Fibroblast of lung (primary cell): ENCODE data around the gene NRIP1. TPM values are rescaled to one million over a fixed set of nuclear protein-coding genes. Genes with fewer than 3 reads are reported as not detected.
A peak's percentile ranks its signal among the peaks of the same experiment; 100 is the strongest.

Experiments used
- DNase-seq, 2 donors: peaks; one replicate each; pipeline versions ENCODE4 v3.0.0 to v3.0.0-alpha.2; 2010; ENCODE audit warnings: low read depth in 2 of 2
- H2AFZ ChIP-seq: 2 replicates; pipeline ENCODE4 v1.5.1; 2012; ENCODE audit warnings: low read length, control low read depth, inconsistent platforms
- H3K27ac ChIP-seq: 2 replicates; pipeline ENCODE4 v1.5.1; 2011; ENCODE audit warnings: low read length, control low read depth; ENCODE audit not compliant: insufficient read depth
- H3K27me3 ChIP-seq: 2 replicates; pipeline ENCODE4 v1.5.1; 2011; ENCODE audit warnings: mild to moderate bottlenecking, low read length; ENCODE audit not compliant: control insufficient read depth, insufficient read depth
- H3K36me3 ChIP-seq: 2 replicates; pipeline ENCODE4 v1.5.1; 2011; ENCODE audit warnings: low read length; ENCODE audit not compliant: control insufficient read depth, insufficient read depth
- H3K4me1 ChIP-seq: 2 replicates; pipeline ENCODE4 v1.5.1; 2011; ENCODE audit warnings: low read length; ENCODE audit not compliant: control insufficient read depth, insufficient read depth; ENCODE audit errors: extremely low read depth
- H3K4me2 ChIP-seq: 2 replicates; pipeline ENCODE4 v1.5.1; 2011; ENCODE audit warnings: low read length, control low read depth; ENCODE audit not compliant: insufficient read depth; ENCODE audit errors: extremely low read depth
- H3K4me3 ChIP-seq, 4 experiments: fragments of 200-600 bp in 1 of 4; sonication (generic) in 1 of 4; replicated peaks in 1 of 4; 2 replicates each; pipeline ENCODE4 v1.5.1; 2011 to 2016; ENCODE audit warnings: low read length in 4 of 4, low read depth in 3 of 4, mild to moderate bottlenecking in 3 of 4, control low read depth in 2 of 4, inconsistent platforms in 1 of 4, mixed read lengths in 1 of 4; ENCODE audit not compliant: insufficient read depth in 1 of 4; ENCODE audit errors: control extremely low read depth in 1 of 4
- H3K79me2 ChIP-seq: 2 replicates; pipeline ENCODE4 v1.5.1; 2012; ENCODE audit warnings: mild to moderate bottlenecking, low read length, inconsistent platforms; ENCODE audit not compliant: control insufficient read depth, insufficient read depth
- H3K9ac ChIP-seq: 2 replicates; pipeline ENCODE4 v1.5.1; 2011; ENCODE audit warnings: mild to moderate bottlenecking, low read length, control low read depth; ENCODE audit not compliant: insufficient read depth
- H3K9me3 ChIP-seq: 2 replicates; pipeline ENCODE4 v1.5.1; 2012; ENCODE audit warnings: low read depth, low read length; ENCODE audit not compliant: control insufficient read depth, insufficient read depth
- H4K20me1 ChIP-seq: 2 replicates; pipeline ENCODE4 v1.5.1; 2011; ENCODE audit warnings: low read length; ENCODE audit not compliant: control insufficient read depth, insufficient read depth; ENCODE audit errors: extremely low read depth
- CTCF ChIP-seq, 2 donors: IDR thresholded peaks in 1 of 2; conservative IDR thresholded peaks in 1 of 2; 1 replicate in 1 of 2; 2 replicates in 1 of 2; pipeline ENCODE4 v1.5.1; 2011 to 2012; ENCODE audit warnings: low read length in 2 of 2, control low read depth in 1 of 2, inconsistent platforms in 1 of 2, low read depth in 1 of 2, mild to moderate bottlenecking in 1 of 2
- EZH2 ChIP-seq: IDR thresholded peaks from 2 replicates; pipeline ENCODE4 v1.5.1; 2012; ENCODE audit warnings: low read length, control low read depth, mild to moderate bottlenecking; ENCODE audit errors: missing control alignments
- polyA plus RNA-seq, 2 donors: library from polyadenylated mRNA; depleted of rRNA in 1 of 2; stranded (reverse) in 1 of 2; unstranded in 1 of 2; fragments of >200 nt; gene quantifications; 2 replicates each; pipeline ENCODE4 v1.2.1, GENCODE V29; 2011 to 2012; ENCODE audit warnings: missing spikeins in 1 of 2
- total RNA-seq: library from RNA; depleted of rRNA; stranded (reverse); fragments of >200 nt; gene quantifications from 2 replicates; pipeline ENCODE4 v1.2.1, GENCODE V29; 2014

Gene NRIP1
- total and polyA plus RNA-seq, 2 donors (not counting 1 experiment from before 2014, with no cell fraction given), result 17.8 to 24.8 TPM

- Histone ChIP-seq H4K20me1 (no peaks in the 10 kb centered on the region), H3K9me3 (no peaks in the 10 kb centered on the region), H2AFZ (no peak overlapping the region), H3K79me2 (peaks cover 45% of the 10 kb centered on the region), H3K4me3 (no peak overlapping the region), H3K27me3 (no peaks in the 10 kb centered on the region), H3K9ac (no peak overlapping the region), H3K4me2 (no peak overlapping the region), H3K27ac (peak overlapping the region; percentile 73), H3K4me1 (peaks cover 4% of the 10 kb centered on the region), H3K36me3 (peaks cover 2% of the 10 kb centered on the region)
- peak; percentile 79 to 90 for DNase-seq
- TF ChIP-seq EZH2 (no peak), CTCF (conservative IDR thresholded peaks at IDR 0.05 in 1 of 2, IDR thresholded peaks at IDR 0.05 in 1 of 2; ENCODE audit: low read depth in 1 of 2, low read length in 2 of 2) (no peak)
These were observed 54.9 kb downstream of the NRIP1 start for GRCh38 chr21:15009837-15010363.

GRCh38 chr21:15007716-15008296 lies 57.0 kb downstream of the NRIP1 start:
- H3K79me2 ChIP-seq, result peaks cover 50% of the 10 kb centered on the region
- no peak overlapping the region for H3K4me2 ChIP-seq
- no peak overlapping the region for H2AFZ ChIP-seq
- TF ChIP-seq CTCF (conservative IDR thresholded peaks at IDR 0.05 in 1 of 2, IDR thresholded peaks at IDR 0.05 in 1 of 2; ENCODE audit: low read depth in 1 of 2, low read length in 2 of 2), result no peak
- no peak for TF ChIP-seq EZH2
- no peaks in the 10 kb centered on the region for H3K36me3 ChIP-seq
- H3K9ac ChIP-seq, result no peak overlapping the region
- no peak overlapping the region for H3K4me3 ChIP-seq
- no peak for DNase-seq
- H3K9me3 ChIP-seq, result no peaks in the 10 kb centered on the region
- peaks cover 7% of the 10 kb centered on the region for H3K4me1 ChIP-seq
- H3K27me3 ChIP-seq, result no peaks in the 10 kb centered on the region
- H3K27ac ChIP-seq, result no peak overlapping the region
- H4K20me1 ChIP-seq, result no peaks in the 10 kb centered on the region

GRCh38 chr21:15006594-15007230 lies 58.1 kb downstream of the NRIP1 start:
- Histone ChIP-seq H3K79me2 (peaks cover 56% of the 10 kb centered on the region), H2AFZ (no peak overlapping the region), H3K9me3 (no peaks in the 10 kb centered on the region), H3K27ac (peak overlapping the region; percentile 46), H3K4me3 (no peak overlapping the region), H3K27me3 (no peaks in the 10 kb centered on the region), H3K4me2 (no peak overlapping the region), H3K9ac (no peak overlapping the region), H3K36me3 (no peaks in the 10 kb centered on the region), H4K20me1 (no peaks in the 10 kb centered on the region), H3K4me1 (peaks cover 10% of the 10 kb centered on the region)
- no peak for DNase-seq
- TF ChIP-seq EZH2, result no peak
- no peak for TF ChIP-seq CTCF (conservative IDR thresholded peaks at IDR 0.05 in 1 of 2, IDR thresholded peaks at IDR 0.05 in 1 of 2; ENCODE audit: low read depth in 1 of 2, low read length in 2 of 2)
